ENCODE data around the gene FARS2.

- TF ChIP-seq CTCF (IDR thresholded peaks at IDR 0.05): no peak
- TF ChIP-seq, protein P1, sequence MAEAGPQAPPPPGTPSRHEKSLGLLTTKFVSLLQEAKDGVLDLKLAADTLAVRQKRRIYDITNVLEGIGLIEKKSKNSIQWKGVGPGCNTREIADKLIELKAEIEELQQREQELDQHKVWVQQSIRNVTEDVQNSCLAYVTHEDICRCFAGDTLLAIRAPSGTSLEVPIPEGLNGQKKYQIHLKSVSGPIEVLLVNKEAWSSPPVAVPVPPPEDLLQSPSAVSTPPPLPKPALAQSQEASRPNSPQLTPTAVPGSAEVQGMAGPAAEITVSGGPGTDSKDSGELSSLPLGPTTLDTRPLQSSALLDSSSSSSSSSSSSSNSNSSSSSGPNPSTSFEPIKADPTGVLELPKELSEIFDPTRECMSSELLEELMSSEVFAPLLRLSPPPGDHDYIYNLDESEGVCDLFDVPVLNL (CRISPR knock-in tag; IDR thresholded peaks at IDR 0.05; ENCODE audit: borderline replicate concordance, low read depth): no peak
- no peak for TF ChIP-seq TP53 (CRISPR knock-in tag; IDR thresholded peaks at IDR 0.05)
- no peak for TF ChIP-seq USF2 (CRISPR knock-in tag; IDR thresholded peaks at IDR 0.05)
- no peak for TF ChIP-seq ZNF423 (CRISPR knock-in tag; IDR thresholded peaks at IDR 0.05)
- TF ChIP-seq, protein P2, sequence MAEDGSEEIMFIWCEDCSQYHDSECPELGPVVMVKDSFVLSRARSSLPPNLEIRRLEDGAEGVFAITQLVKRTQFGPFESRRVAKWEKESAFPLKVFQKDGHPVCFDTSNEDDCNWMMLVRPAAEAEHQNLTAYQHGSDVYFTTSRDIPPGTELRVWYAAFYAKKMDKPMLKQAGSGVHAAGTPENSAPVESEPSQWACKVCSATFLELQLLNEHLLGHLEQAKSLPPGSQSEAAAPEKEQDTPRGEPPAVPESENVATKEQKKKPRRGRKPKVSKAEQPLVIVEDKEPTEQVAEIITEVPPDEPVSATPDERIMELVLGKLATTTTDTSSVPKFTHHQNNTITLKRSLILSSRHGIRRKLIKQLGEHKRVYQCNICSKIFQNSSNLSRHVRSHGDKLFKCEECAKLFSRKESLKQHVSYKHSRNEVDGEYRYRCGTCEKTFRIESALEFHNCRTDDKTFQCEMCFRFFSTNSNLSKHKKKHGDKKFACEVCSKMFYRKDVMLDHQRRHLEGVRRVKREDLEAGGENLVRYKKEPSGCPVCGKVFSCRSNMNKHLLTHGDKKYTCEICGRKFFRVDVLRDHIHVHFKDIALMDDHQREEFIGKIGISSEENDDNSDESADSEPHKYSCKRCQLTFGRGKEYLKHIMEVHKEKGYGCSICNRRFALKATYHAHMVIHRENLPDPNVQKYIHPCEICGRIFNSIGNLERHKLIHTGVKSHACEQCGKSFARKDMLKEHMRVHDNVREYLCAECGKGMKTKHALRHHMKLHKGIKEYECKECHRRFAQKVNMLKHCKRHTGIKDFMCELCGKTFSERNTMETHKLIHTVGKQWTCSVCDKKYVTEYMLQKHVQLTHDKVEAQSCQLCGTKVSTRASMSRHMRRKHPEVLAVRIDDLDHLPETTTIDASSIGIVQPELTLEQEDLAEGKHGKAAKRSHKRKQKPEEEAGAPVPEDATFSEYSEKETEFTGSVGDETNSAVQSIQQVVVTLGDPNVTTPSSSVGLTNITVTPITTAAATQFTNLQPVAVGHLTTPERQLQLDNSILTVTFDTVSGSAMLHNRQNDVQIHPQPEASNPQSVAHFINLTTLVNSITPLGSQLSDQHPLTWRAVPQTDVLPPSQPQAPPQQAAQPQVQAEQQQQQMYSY (CRISPR knock-in tag; IDR thresholded peaks at IDR 0.05): no peak
- no peak for TF ChIP-seq NFE2L1 (CRISPR knock-in tag; IDR thresholded peaks at IDR 0.05)
- no peak for TF ChIP-seq ARID4B (CRISPR knock-in tag; IDR thresholded peaks at IDR 0.05; ENCODE audit: borderline replicate concordance)
- TF ChIP-seq, protein P3, sequence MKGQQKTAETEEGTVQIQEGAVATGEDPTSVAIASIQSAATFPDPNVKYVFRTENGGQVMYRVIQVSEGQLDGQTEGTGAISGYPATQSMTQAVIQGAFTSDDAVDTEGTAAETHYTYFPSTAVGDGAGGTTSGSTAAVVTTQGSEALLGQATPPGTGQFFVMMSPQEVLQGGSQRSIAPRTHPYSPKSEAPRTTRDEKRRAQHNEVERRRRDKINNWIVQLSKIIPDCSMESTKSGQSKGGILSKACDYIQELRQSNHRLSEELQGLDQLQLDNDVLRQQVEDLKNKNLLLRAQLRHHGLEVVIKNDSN (CRISPR knock-in tag; IDR thresholded peaks at IDR 0.05): no peak
- TF ChIP-seq, protein P4, sequence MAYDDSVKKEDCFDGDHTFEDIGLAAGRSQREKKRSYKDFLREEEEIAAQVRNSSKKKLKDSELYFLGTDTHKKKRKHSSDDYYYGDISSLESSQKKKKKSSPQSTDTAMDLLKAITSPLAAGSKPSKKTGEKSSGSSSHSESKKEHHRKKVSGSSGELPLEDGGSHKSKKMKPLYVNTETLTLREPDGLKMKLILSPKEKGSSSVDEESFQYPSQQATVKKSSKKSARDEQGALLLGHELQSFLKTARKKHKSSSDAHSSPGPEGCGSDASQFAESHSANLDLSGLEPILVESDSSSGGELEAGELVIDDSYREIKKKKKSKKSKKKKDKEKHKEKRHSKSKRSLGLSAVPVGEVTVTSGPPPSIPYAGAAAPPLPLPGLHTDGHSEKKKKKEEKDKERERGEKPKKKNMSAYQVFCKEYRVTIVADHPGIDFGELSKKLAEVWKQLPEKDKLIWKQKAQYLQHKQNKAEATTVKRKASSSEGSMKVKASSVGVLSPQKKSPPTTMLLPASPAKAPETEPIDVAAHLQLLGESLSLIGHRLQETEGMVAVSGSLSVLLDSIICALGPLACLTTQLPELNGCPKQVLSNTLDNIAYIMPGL (CRISPR knock-in tag; IDR thresholded peaks at IDR 0.05): no peak
Observed at GRCh38 chr6:5567890-5568289, 306.6 kb downstream of the FARS2 start.

All from WTC11 (cell line).